GM23338 (cell line): ENCODE measurements around the gene CABLES1. TPM values are rescaled to one million over a fixed set of nuclear protein-coding genes. Genes with fewer than 3 reads are reported as not detected.

Source experiments
- CREB1 ChIP-seq: fragments of 250-450 bp; sonication (Bioruptor Pico); IDR thresholded peaks from 2 replicates; pipeline ENCODE4 v1.5.0; 2020; ENCODE audit warnings: low read depth, mild to moderate bottlenecking, moderate library complexity
- CTCF ChIP-seq, 2 experiments: fragments of 200-600 bp in 1 of 2; sonication (generic) in 1 of 2; conservative IDR thresholded peaks; 2 replicates each; pipeline versions ENCODE4 v1.5.1 to v1.6.1; 2016 to 2017; ENCODE audit warnings: antibody characterized with exemption in 2 of 2, low read depth in 2 of 2, mild to moderate bottlenecking in 2 of 2, moderate library complexity in 1 of 2
- ETS1 ChIP-seq: IDR thresholded peaks from 2 replicates; pipeline ENCODE4 v1.6.1; 2016; ENCODE audit warnings: antibody characterized with exemption
- EZH2 ChIP-seq: fragments of 200-600 bp; sonication (generic); IDR thresholded peaks from one replicate; pipeline ENCODE4 v1.8.0; 2017; ENCODE audit warnings: antibody characterized with exemption, mild to moderate bottlenecking, low read depth; ENCODE audit not compliant: unreplicated experiment
- EZH2phosphoT487 ChIP-seq: fragments of 200-600 bp; sonication (generic); IDR thresholded peaks from one replicate; pipeline ENCODE4 v1.8.1; 2018; ENCODE audit warnings: antibody characterized with exemption; ENCODE audit not compliant: unreplicated experiment
- JUNB ChIP-seq: IDR thresholded peaks from one replicate; pipeline ENCODE4 v1.6.1; 2016; ENCODE audit warnings: antibody characterized with exemption; ENCODE audit not compliant: unreplicated experiment
- POLR2AphosphoS5 ChIP-seq: IDR thresholded peaks from 2 replicates; pipeline ENCODE4 v1.6.1; 2016; ENCODE audit warnings: antibody characterized with exemption, low read depth
- STAT1 ChIP-seq: IDR thresholded peaks from one replicate; pipeline ENCODE4 v1.6.1; 2016; ENCODE audit warnings: antibody characterized with exemption; ENCODE audit not compliant: unreplicated experiment
- ZNF114 ChIP-seq: fragments of 250-450 bp; sonication (Bioruptor Pico); IDR thresholded peaks from 2 replicates; pipeline ENCODE4 v1.5.0; 2020; ENCODE audit warnings: mild to moderate bottlenecking, moderate library complexity
- ZNF462 ChIP-seq: fragments of 250-450 bp; sonication (Bioruptor Pico); IDR thresholded peaks from 2 replicates; pipeline ENCODE4 v1.5.0; 2020; ENCODE audit warnings: mild to moderate bottlenecking, moderate library complexity
- polyA plus RNA-seq: library from polyadenylated mRNA; unstranded; fragments of >200 nt; fragmentation: Nextera tagmentation; extraction: Ambion mirVana; gene quantifications from 2 replicates; pipeline ENCODE4 v1.2.1, GENCODE V29; 2016
- total RNA-seq: library from RNA; depleted of rRNA; stranded (reverse); fragments of >200 nt; shearing (Covaris generic); gene quantifications from 2 replicates; pipeline ENCODE4 v1.2.3, GENCODE V29; 2014

The CABLES1 gene
- total and polyA plus RNA-seq, 2 experiments from 2014 or later: 2.6 to 12.4 TPM

GRCh38 chr18:23227726-23228070 is 92.4 kb downstream of the CABLES1 start (continued):
- TF ChIP-seq ZNF462 (CRISPR knock-in tag): no peak
- no peak for TF ChIP-seq POLR2AphosphoS5
- TF ChIP-seq JUNB: no peak
- TF ChIP-seq CREB1 (CRISPR knock-in tag): no peak
- no peak for TF ChIP-seq CTCF (conservative IDR thresholded peaks at IDR 0.05; ENCODE audit: low read depth in 2 of 2)
- TF ChIP-seq STAT1: no peak
- no peak for TF ChIP-seq ETS1
- TF ChIP-seq EZH2: no peak
- no peak for TF ChIP-seq ZNF114
- TF ChIP-seq EZH2phosphoT487: no peak
